MCF 10A (cell line): ENCODE data around the gene HS3ST5. TPM values are rescaled to one million over a fixed set of nuclear protein-coding genes. Genes with fewer than 3 reads are reported as not detected.
A peak's percentile ranks its signal among the peaks of the same experiment; 100 is the strongest.

Experiments used
- BruUV-seq: library from RNA; stranded (reverse); fragments of 400-500 nt; replicated peaks from 2 replicates; lab custom pipeline; 2021; lab: Mats Ljungman, UMichigan
- CTCF ChIA-PET: fragments of 300-600 bp; sonication (Branson Sonifier 250); formaldehyde crosslinking; extraction: SDS; loops from one replicate; lab custom pipeline; 2021; ENCODE audit warnings: antibody characterized with exemption, inconsistent platforms; lab: Yijun Ruan, JAX
- POLR2A ChIA-PET: fragments of 300-600, 350-650 bp; sonication (Branson Sonifier 250); formaldehyde crosslinking; extraction: SDS; loops from one replicate; lab custom pipeline; 2020; ENCODE audit warnings: antibody characterized with exemption, inconsistent platforms; lab: Yijun Ruan, JAX
- DNase-seq: peaks from one replicate; pipeline ENCODE4 v3.0.0-alpha.2; 2018; ENCODE audit not compliant: unreplicated experiment
- H3K27ac Mint-ChIP-seq: one replicate; pipeline ENCODE4 v1.8.0; 2022; ENCODE audit warnings: mild to moderate bottlenecking, low read depth, mixed read lengths; ENCODE audit not compliant: unreplicated experiment
- H3K27me3 Mint-ChIP-seq: one replicate; pipeline ENCODE4 v1.8.0; 2022; ENCODE audit warnings: mixed read lengths; ENCODE audit not compliant: insufficient read depth, unreplicated experiment
- H3K36me3 Mint-ChIP-seq: one replicate; pipeline ENCODE4 v1.8.0; 2022; ENCODE audit warnings: mild to moderate bottlenecking, moderate library complexity, mixed read lengths; ENCODE audit not compliant: insufficient read depth, unreplicated experiment
- H3K4me1 Mint-ChIP-seq: one replicate; pipeline ENCODE4 v1.8.0; 2022; ENCODE audit warnings: mixed read lengths; ENCODE audit not compliant: insufficient read depth, unreplicated experiment
- H3K4me3 Mint-ChIP-seq: one replicate; pipeline ENCODE4 v1.8.0; 2022; ENCODE audit warnings: mild to moderate bottlenecking, moderate library complexity, mixed read lengths; ENCODE audit not compliant: unreplicated experiment
- H3K9me3 Mint-ChIP-seq: one replicate; pipeline ENCODE4 v1.8.0; 2022; ENCODE audit warnings: mixed read lengths; ENCODE audit not compliant: unreplicated experiment
- CTCF ChIP-seq: fragments of 200-600 bp; IDR thresholded peaks from one replicate; pipeline ENCODE4 v1.8.0; 2022; ENCODE audit warnings: antibody characterized with exemption, mild to moderate bottlenecking; ENCODE audit not compliant: unreplicated experiment
- intact Hi-C: fragments of 100-400 bp; cut with micrococcal nuclease; formaldehyde crosslinking; loops from 2 replicates; pipeline ENCODE4 v1.14.1; 2022
- total RNA-seq: library from RNA; stranded (reverse); gene quantifications from 2 replicates; pipeline ENCODE4 v1.2.3, GENCODE V29; 2022

Gene HS3ST5
- total RNA-seq, 1 experiment from 2014 or later = not detected

DNA sequence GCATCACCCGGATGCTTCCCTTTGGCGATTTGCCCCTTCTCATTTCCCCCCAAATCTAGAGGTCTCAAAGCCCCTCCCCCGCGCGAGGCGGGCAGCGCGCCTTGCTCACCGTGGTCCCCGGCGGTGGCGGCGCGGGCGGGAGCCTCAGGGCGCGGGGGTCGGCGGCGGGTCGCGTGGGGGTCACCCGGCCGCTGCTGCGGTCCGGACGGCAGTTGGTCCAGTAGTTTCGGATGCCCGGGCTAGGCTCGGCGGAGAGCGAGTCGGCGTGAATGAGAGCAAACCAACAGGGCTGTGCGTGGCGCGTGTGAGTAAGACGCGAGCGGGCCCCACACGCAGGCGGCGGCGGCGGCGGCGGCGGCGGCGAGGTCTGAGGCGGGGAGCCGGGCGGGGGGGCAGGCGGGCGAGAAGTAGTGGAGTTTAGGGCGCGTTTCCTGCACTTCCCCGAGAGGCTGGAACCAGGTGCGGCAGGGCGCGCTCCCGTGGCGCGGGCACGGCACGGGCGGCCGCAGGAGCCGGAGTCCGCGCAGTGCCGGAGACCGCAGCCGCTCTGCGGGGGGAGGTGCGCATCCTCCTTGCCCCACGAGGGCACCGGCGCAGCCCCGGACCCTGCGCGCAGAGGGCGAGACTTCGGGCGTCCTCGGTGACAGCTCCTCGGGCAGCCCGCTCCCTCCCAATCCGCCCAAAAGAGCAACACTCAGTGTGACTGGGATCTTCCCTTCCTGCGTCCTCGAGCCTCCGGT lies 567 bp downstream of the HS3ST5 start:
- no peak for DNase-seq
- ChIA-PET POLR2A (no interaction called here), CTCF (no interaction called here)
- Mint-ChIP-seq H3K27me3 (peaks cover 67% of the 10 kb centered on the region), H3K27ac (no peak overlapping the region), H3K4me1 (no peaks in the 10 kb centered on the region), H3K36me3 (no peaks in the 10 kb centered on the region), H3K9me3 (no peaks in the 10 kb centered on the region), H3K4me3 (peak overlapping the region; percentile 51)
- intact Hi-C loops = no loop called here
- no TSS peak for BruUV-seq
- TF ChIP-seq CTCF = no peak

GRCh38 chr6:114339706-114340105 lies 3.1 kb downstream of the HS3ST5 start:
- Mint-ChIP-seq H3K27me3 (peaks cover 53% of the 10 kb centered on the region), H3K36me3 (no peaks in the 10 kb centered on the region), H3K27ac (no peak overlapping the region), H3K4me1 (no peaks in the 10 kb centered on the region), H3K9me3 (no peaks in the 10 kb centered on the region), H3K4me3 (no peak overlapping the region)
- ChIA-PET CTCF (interaction anchor here (2.0 kb wide), 1 partner anchor 36 kb away, joined by 4 read pairs; no protein-coding TSS in a partner anchor), POLR2A (no interaction called here)
- intact Hi-C loops = no loop called here
- DNase-seq = no peak
- no TSS peak for BruUV-seq
- TF ChIP-seq CTCF = no peak

DNA sequence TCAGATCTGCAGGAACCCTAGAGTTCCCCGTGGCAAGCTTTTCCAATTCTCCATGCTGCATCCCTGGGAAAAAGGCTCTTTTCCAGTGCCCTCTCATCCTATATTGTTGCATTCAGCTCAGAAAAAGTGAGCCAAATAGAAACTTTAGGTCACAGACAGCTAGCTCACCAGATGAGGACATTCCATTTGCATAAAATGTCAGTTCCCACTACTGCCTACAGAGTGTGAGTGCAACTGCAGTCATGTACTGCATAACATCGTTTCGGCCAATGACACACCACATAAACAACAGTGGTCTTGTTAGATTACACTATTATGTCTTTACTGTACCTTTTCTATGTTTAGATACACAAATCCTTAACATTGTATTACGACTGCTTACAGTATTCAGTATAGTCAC lies 8.6 kb downstream of the HS3ST5 start:
- H3K4me1 Mint-ChIP-seq = no peaks in the 10 kb centered on the region
- no TSS peak for BruUV-seq
- intact Hi-C loops = no loop called here
- H3K27ac Mint-ChIP-seq = no peak overlapping the region
- ChIA-PET CTCF (no interaction called here), POLR2A (no interaction called here)
- no peaks in the 10 kb centered on the region for H3K9me3 Mint-ChIP-seq
- H3K4me3 Mint-ChIP-seq = no peak overlapping the region
- H3K36me3 Mint-ChIP-seq = no peaks in the 10 kb centered on the region
- peaks cover 36% of the 10 kb centered on the region for H3K27me3 Mint-ChIP-seq
- no peak for TF ChIP-seq CTCF
- DNase-seq = no peak

GRCh38 chr6:114327074-114327473 lies 15.7 kb downstream of the HS3ST5 start:
- no peak for TF ChIP-seq CTCF
- Mint-ChIP-seq H3K4me3 (no peak overlapping the region), H3K27ac (no peak overlapping the region), H3K27me3 (peaks cover 46% of the 10 kb centered on the region), H3K4me1 (no peaks in the 10 kb centered on the region), H3K36me3 (no peaks in the 10 kb centered on the region), H3K9me3 (no peaks in the 10 kb centered on the region)
- CTCF ChIA-PET = interaction anchor here (0.6 kb wide), 1 partner anchor 14 kb away, joined by 3 read pairs; no protein-coding TSS in a partner anchor
- intact Hi-C loops = no loop called here
- BruUV-seq = no TSS peak
- POLR2A ChIA-PET = no interaction called here
- no peak for DNase-seq
